Right lobe of liver (tissue), 4 donors: ENCODE measurements around the gene EPHA8.

Experiments used
- POLR2A ChIP-seq: fragments of 450-650 bp; IDR thresholded peaks from one replicate; pipeline ENCODE4 v1.6.1; 2017; ENCODE audit warnings: antibody characterized with exemption, mild to moderate bottlenecking
- TF ChIP-seq, protein P1 (sequence below), 4 donors: fragments of 200-600 bp in 3 of 4; fragments of 450-650 bp in 1 of 4; IDR thresholded peaks; one replicate each; pipeline versions ENCODE4 v1.5.1 to v1.8.0; 2016 to 2022; ENCODE audit warnings: antibody characterized with exemption in 4 of 4, mild to moderate bottlenecking in 2 of 4
- donor health status: DM: no; HTN: no; CAD: no.
- donor health status: DM: no; HTN: no; CAD: no.
- donor health status: DM: no; HTN: yes; CAD: no.

DNA sequence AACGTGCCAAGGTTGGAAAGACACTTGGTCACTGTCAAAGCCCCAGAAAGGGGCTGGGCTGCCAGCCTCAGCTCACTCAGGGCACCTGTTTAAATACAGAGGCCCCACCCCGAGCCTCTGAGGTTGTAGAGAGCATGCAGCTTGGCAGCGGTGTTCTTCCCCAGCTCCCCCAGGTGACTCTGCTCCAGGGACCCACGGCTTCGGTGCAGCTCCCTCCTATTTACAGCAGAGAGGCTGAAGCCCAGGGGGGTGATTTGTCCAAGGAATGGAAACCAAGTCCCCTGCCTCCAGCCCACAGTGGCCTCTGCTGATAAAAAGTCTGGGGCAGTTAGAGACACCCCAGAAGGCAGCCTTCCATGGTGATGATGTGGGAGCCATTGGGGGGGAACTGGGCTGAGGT lies 64.0 kb downstream of the EPHA8 start:
- TF ChIP-seq, protein P1, sequence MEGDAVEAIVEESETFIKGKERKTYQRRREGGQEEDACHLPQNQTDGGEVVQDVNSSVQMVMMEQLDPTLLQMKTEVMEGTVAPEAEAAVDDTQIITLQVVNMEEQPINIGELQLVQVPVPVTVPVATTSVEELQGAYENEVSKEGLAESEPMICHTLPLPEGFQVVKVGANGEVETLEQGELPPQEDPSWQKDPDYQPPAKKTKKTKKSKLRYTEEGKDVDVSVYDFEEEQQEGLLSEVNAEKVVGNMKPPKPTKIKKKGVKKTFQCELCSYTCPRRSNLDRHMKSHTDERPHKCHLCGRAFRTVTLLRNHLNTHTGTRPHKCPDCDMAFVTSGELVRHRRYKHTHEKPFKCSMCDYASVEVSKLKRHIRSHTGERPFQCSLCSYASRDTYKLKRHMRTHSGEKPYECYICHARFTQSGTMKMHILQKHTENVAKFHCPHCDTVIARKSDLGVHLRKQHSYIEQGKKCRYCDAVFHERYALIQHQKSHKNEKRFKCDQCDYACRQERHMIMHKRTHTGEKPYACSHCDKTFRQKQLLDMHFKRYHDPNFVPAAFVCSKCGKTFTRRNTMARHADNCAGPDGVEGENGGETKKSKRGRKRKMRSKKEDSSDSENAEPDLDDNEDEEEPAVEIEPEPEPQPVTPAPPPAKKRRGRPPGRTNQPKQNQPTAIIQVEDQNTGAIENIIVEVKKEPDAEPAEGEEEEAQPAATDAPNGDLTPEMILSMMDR (IDR thresholded peaks at IDR 0.05) = no peak
- TF ChIP-seq POLR2A = no peak
